Suprapubic skin (tissue), 3 donors: ENCODE data around the gene SLC6A7.

Experiments used
- EP300 ChIP-seq: sonication (generic); formaldehyde crosslinking; IDR thresholded peaks from one replicate; pipeline ENCODE4 v1.6.1; 2017; ENCODE audit warnings: antibody characterized with exemption
- POLR2A ChIP-seq, 2 donors: fragments of 450-650 bp; IDR thresholded peaks; one replicate each; pipeline ENCODE4 v1.6.1; 2017; ENCODE audit warnings: antibody characterized with exemption in 2 of 2, mild to moderate bottlenecking in 2 of 2, moderate library complexity in 2 of 2
- TF ChIP-seq, protein P1 (sequence below), 2 donors: fragments of 200-600 bp in 1 of 2; fragments of 450-650 bp in 1 of 2; sonication (generic) in 1 of 2; IDR thresholded peaks; one replicate each; pipeline ENCODE4 v1.5.1; 2016 to 2019; ENCODE audit warnings: antibody characterized with exemption in 2 of 2, mild to moderate bottlenecking in 1 of 2, moderate library complexity in 1 of 2

DNA sequence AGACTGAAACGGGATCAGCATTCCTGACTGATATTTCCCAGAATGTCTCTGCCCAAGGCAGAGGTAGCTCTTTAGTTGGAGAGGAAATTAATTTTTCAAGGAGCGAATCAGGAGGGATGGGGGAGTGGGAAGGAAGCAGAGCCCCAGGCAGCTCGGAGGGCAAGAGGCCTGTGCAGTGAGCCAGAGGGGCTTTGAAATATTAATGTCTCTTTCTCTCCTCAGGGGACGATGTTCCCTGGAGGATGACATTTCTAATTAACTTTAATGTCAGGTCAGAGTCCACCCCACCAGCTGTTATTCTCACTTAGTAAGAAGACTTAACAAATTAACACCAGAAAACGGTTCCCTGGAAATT, 45.6 kb downstream of the SLC6A7 start:
- TF ChIP-seq EP300 (no peak), POLR2A (IDR thresholded peaks at IDR 0.05) (no peak)
- TF ChIP-seq, protein P1, sequence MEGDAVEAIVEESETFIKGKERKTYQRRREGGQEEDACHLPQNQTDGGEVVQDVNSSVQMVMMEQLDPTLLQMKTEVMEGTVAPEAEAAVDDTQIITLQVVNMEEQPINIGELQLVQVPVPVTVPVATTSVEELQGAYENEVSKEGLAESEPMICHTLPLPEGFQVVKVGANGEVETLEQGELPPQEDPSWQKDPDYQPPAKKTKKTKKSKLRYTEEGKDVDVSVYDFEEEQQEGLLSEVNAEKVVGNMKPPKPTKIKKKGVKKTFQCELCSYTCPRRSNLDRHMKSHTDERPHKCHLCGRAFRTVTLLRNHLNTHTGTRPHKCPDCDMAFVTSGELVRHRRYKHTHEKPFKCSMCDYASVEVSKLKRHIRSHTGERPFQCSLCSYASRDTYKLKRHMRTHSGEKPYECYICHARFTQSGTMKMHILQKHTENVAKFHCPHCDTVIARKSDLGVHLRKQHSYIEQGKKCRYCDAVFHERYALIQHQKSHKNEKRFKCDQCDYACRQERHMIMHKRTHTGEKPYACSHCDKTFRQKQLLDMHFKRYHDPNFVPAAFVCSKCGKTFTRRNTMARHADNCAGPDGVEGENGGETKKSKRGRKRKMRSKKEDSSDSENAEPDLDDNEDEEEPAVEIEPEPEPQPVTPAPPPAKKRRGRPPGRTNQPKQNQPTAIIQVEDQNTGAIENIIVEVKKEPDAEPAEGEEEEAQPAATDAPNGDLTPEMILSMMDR (IDR thresholded peaks at IDR 0.05), result no peak
